ENCODE results near the gene CEMIP.

- TF ChIP-seq CTCF (conservative IDR thresholded peaks at IDR 0.05 in 1 of 2, IDR thresholded peaks at IDR 0.05 in 1 of 2; ENCODE audit: extremely low read depth in 1 of 2, insufficient read depth in 1 of 2, low read depth in 1 of 2, low read length in 2 of 2) (no peak), EZH2 (IDR thresholded peaks at IDR 0.05; ENCODE audit: borderline replicate concordance, low read length) (no peak)
These were observed 2.0 kb upstream of the CEMIP start for GRCh38 chr15:80777137-80777536.
